ENCODE results near the gene ZNF486. TPM values are rescaled to one million over a fixed set of nuclear protein-coding genes. Genes with fewer than 3 reads are reported as not detected.
"Not testable (repeated sequence)": the region's sequence is repeated elsewhere in the genome, so short reads cannot be mapped to it uniquely, and the experiment has no call there.

Gene ZNF486
- total and polyA plus RNA-seq, 12 donors, result 0.81 to 4.0 (median 2.8) TPM

GRCh38 chr19:20171285-20171684, 4.3 kb downstream of the ZNF486 start:
- Histone ChIP-seq H3K4me1 (replicated peaks in 1 of 2) (peaks cover 0 to 7% of the 10 kb centered on the region in 2 donors), H3K9me3 (replicated peaks in 1 of 3) (no peaks in the 10 kb centered on the region), H3K36me3 (replicated peaks in 1 of 2) (no peaks in the 10 kb centered on the region), H3K27me3 (no peaks in the 10 kb centered on the region), H3K4me3 (no peak overlapping the region), H3K27ac (no peak overlapping the region)
- no peak for DNase-seq
- intact Hi-C loops (cut with DNase I), result loop anchor here in 1 of 2 donors (5.0 kb wide), 1 partner anchor 439 kb away; the partner anchor contains the start of gene ZNF14
- TF ChIP-seq POLR2A (IDR thresholded peaks at IDR 0.05) (no peak), CTCF (IDR thresholded peaks at IDR 0.05) (no peak)
- 90 to 96% (median 92%) methylated on average over 3 of the region's 3 CpGs for WGBS, 4 donors

GRCh38 chr19:20175848-20176247, 8.8 kb downstream of the ZNF486 start:
- intact Hi-C loops (cut with DNase I); H3K4me3 ChIP-seq; H3K4me1 ChIP-seq (replicated peaks in 1 of 2); H3K9me3 ChIP-seq (replicated peaks in 1 of 3); H3K27me3 ChIP-seq; DNase-seq; H3K27ac ChIP-seq; H3K36me3 ChIP-seq (replicated peaks in 1 of 2): not testable (repeated sequence)
- 98 to 100% (median 98%) methylated on average over 5 to 28 of the region's 28 CpGs for WGBS, 4 donors

DNA sequence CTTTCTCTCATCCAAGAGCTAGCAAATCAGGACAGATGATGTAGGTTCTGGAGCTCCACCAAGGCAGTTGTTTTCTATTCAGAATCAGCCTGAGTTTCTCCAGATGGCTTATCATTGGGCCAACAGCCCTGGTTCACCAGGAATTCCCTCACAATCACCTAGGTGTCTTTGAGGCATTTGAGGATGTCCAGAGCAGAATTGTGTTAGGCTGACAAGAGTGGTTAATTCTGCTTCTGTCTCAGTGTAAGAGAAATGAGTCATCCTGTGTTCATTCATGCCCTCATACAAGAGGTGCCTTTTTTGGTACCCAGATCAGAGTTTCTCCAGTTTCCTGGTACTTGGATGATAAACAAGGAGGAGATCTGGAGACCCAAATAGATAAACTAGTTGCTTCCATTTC, 12.9 kb downstream of the ZNF486 start:
- H3K27me3 ChIP-seq; H3K36me3 ChIP-seq (replicated peaks in 1 of 2); H3K9me3 ChIP-seq (replicated peaks in 1 of 3); H3K4me1 ChIP-seq (replicated peaks in 1 of 2); H3K4me3 ChIP-seq; DNase-seq; intact Hi-C loops (cut with DNase I); H3K27ac ChIP-seq: not testable (repeated sequence)

GRCh38 chr19:20182222-20182785, 15.3 kb downstream of the ZNF486 start:
- Histone ChIP-seq H3K9me3 (replicated peaks in 1 of 3) (no peaks in the 10 kb centered on the region), H3K36me3 (replicated peaks in 1 of 2) (no peaks in the 10 kb centered on the region), H3K27ac (no peak overlapping the region), H3K4me1 (replicated peaks in 1 of 2) (no peaks in the 10 kb centered on the region), H3K27me3 (no peaks in the 10 kb centered on the region), H3K4me3 (no peak overlapping the region)
- intact Hi-C loops (cut with DNase I), result no loop called here
- DNase-seq, result no peak
- TF ChIP-seq CTCF (IDR thresholded peaks at IDR 0.05), result no peak
- TF ChIP-seq POLR2A (IDR thresholded peaks at IDR 0.05), result no peak

DNA sequence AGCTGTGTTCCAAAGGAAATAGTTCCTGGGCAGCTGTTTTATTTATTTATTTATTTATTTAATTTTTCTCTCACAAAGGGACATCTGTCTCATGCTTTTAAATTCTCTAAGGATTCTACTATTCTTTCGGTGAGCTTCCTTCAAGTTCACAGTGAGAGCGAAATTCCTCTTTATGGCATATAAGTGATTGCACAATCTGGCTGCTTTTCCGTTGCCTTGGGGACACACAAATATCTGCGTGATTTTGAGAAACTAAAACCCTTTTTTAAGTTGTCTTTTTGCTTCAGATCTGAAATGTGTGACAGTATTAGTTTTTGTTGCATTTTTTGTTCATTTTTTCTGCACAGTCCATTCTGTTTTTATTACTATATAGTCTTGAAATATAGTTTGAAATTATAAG, 19.2 kb downstream of the ZNF486 start:
- no peak overlapping the region for H3K4me3 ChIP-seq
- H3K4me1 ChIP-seq (replicated peaks in 1 of 2), result no peaks in the 10 kb centered on the region
- intact Hi-C loops (cut with DNase I), result no loop called here
- H3K9me3 ChIP-seq (replicated peaks in 1 of 3), result no peaks in the 10 kb centered on the region
- no peaks in the 10 kb centered on the region for H3K36me3 ChIP-seq (replicated peaks in 1 of 2)
- DNase-seq, result no peak
- TF ChIP-seq POLR2A (IDR thresholded peaks at IDR 0.05), result no peak
- no peak overlapping the region for H3K27ac ChIP-seq
- no peaks in the 10 kb centered on the region for H3K27me3 ChIP-seq
- WGBS, 4 donors, result 62 to 87% (median 73%) methylated on average over 4 of the region's 4 CpGs

- 95 to 96% (median 96%) methylated on average over 3 of the region's 3 CpGs for WGBS, 4 donors
- DNase-seq, result no peak
- Histone ChIP-seq H3K4me3 (no peak overlapping the region), H3K36me3 (replicated peaks in 1 of 2) (no peaks in the 10 kb centered on the region), H3K27me3 (no peaks in the 10 kb centered on the region), H3K9me3 (replicated peaks in 1 of 3) (peaks cover 0 to 26% (median 26%) of the 10 kb centered on the region in 3 donors), H3K27ac (no peak overlapping the region), H3K4me1 (replicated peaks in 1 of 2) (no peaks in the 10 kb centered on the region)
- TF ChIP-seq POLR2A (IDR thresholded peaks at IDR 0.05), result no peak
- no peak for TF ChIP-seq CTCF (IDR thresholded peaks at IDR 0.05)
- intact Hi-C loops (cut with DNase I), result no loop called here
These were observed 30.7 kb downstream of the ZNF486 start for GRCh38 chr19:20197747-20198146.

Measured in adrenal gland (tissue), 12 donors.